Endothelial cell (in vitro differentiated cells): ENCODE results near the gene GLP1R. TPM values are rescaled to one million over a fixed set of nuclear protein-coding genes. Genes with fewer than 3 reads are reported as not detected.
A peak's percentile ranks its signal among the peaks of the same experiment; 100 is the strongest.

Experiments
- DNase-seq: peaks from one replicate; pipeline ENCODE4 v3.0.0; 2021; ENCODE audit warnings: low spot score
- H3K27ac Mint-ChIP-seq: one replicate; pipeline ENCODE4 v1.8.0; 2021; ENCODE audit warnings: mixed read lengths, inconsistent platforms; ENCODE audit not compliant: unreplicated experiment
- H3K27me3 Mint-ChIP-seq: one replicate; pipeline ENCODE4 v1.8.0; 2021; ENCODE audit warnings: mild to moderate bottlenecking, moderate library complexity, mixed read lengths, inconsistent platforms; ENCODE audit not compliant: unreplicated experiment
- H3K36me3 Mint-ChIP-seq: one replicate; pipeline ENCODE4 v1.8.0; 2021; ENCODE audit warnings: mild to moderate bottlenecking, low read depth, mixed read lengths, inconsistent platforms; ENCODE audit not compliant: unreplicated experiment
- H3K4me1 Mint-ChIP-seq: one replicate; pipeline ENCODE4 v1.8.0; 2021; ENCODE audit warnings: mild to moderate bottlenecking, mixed read lengths, inconsistent platforms; ENCODE audit not compliant: unreplicated experiment
- H3K4me3 Mint-ChIP-seq: one replicate; pipeline ENCODE4 v1.8.0; 2021; ENCODE audit warnings: mild to moderate bottlenecking, mixed read lengths, inconsistent platforms; ENCODE audit not compliant: unreplicated experiment
- H3K9me3 Mint-ChIP-seq: one replicate; pipeline ENCODE4 v1.8.0; 2021; ENCODE audit warnings: mixed read lengths, inconsistent platforms; ENCODE audit not compliant: unreplicated experiment
- total RNA-seq: library from RNA; stranded (reverse); fragmentation: NEBNext Ultra II Directional; extraction: Animal tissue kit (Norgen Biotek cat#: 25700); gene quantifications from one replicate; pipeline ENCODE4 v1.2.1, GENCODE V29; 2021; ENCODE audit not compliant: unreplicated experiment
- TF ChIP-seq, protein P1 (sequence below): fragments of 200-600 bp; sonication (generic); IDR thresholded peaks from one replicate; pipeline ENCODE4 v1.5.0; 2021; ENCODE audit warnings: antibody characterized with exemption; ENCODE audit not compliant: unreplicated experiment

The GLP1R gene
- total RNA-seq, 1 donor from 2014 or later = 42.5 TPM

GRCh38 chr6:39029156-39030011, 19.2 kb upstream of the GLP1R start:
- Mint-ChIP-seq H3K27me3 (peaks cover 5% of the 10 kb centered on the region), H3K4me1 (peaks cover 33% of the 10 kb centered on the region), H3K27ac (no peak overlapping the region), H3K4me3 (no peak overlapping the region), H3K36me3 (no peaks in the 10 kb centered on the region), H3K9me3 (no peaks in the 10 kb centered on the region)
- TF ChIP-seq, protein P1, sequence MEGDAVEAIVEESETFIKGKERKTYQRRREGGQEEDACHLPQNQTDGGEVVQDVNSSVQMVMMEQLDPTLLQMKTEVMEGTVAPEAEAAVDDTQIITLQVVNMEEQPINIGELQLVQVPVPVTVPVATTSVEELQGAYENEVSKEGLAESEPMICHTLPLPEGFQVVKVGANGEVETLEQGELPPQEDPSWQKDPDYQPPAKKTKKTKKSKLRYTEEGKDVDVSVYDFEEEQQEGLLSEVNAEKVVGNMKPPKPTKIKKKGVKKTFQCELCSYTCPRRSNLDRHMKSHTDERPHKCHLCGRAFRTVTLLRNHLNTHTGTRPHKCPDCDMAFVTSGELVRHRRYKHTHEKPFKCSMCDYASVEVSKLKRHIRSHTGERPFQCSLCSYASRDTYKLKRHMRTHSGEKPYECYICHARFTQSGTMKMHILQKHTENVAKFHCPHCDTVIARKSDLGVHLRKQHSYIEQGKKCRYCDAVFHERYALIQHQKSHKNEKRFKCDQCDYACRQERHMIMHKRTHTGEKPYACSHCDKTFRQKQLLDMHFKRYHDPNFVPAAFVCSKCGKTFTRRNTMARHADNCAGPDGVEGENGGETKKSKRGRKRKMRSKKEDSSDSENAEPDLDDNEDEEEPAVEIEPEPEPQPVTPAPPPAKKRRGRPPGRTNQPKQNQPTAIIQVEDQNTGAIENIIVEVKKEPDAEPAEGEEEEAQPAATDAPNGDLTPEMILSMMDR = peak; percentile 81
- DNase-seq = peak; percentile 72

- peaks cover 39% of the 10 kb centered on the region for H3K4me1 Mint-ChIP-seq
- peak overlapping the region; percentile 31 for H3K27ac Mint-ChIP-seq
- H3K9me3 Mint-ChIP-seq = no peaks in the 10 kb centered on the region
- H3K27me3 Mint-ChIP-seq = peaks cover 6% of the 10 kb centered on the region
- peaks cover 4% of the 10 kb centered on the region for H3K36me3 Mint-ChIP-seq
- TF ChIP-seq, protein P1 = no peak
- no peak overlapping the region for H3K4me3 Mint-ChIP-seq
- no peak for DNase-seq
Observed at GRCh38 chr6:39035681-39036080, 12.9 kb upstream of the GLP1R start.

DNA sequence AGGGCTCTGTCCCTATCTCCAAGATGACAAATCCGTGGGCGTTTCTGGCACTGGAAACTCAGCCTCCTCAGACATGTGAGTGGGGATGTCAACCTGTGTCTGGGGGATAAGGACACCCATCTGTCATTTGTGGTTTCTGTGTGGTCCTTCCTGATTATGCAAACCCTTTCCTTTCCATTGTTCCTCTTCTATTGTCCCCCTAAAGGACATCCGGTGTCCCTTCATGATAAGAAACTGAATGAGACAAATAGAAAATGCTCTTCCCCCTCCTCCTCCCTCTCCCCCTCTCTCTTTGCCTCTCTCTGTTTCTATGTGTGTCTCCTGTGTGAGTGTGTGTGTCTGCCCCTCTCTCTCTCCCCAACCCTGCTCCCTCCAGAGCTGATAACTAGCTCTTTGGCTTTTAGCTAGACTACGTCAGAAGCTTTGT, 11.5 kb upstream of the GLP1R start:
- H3K9me3 Mint-ChIP-seq = no peaks in the 10 kb centered on the region
- peak overlapping the region; percentile 92 for H3K27ac Mint-ChIP-seq
- H3K4me3 Mint-ChIP-seq = no peak overlapping the region
- TF ChIP-seq, protein P1 = no peak
- H3K27me3 Mint-ChIP-seq = peaks cover 8% of the 10 kb centered on the region
- peaks cover 5% of the 10 kb centered on the region for H3K36me3 Mint-ChIP-seq
- peaks cover 39% of the 10 kb centered on the region for H3K4me1 Mint-ChIP-seq
- DNase-seq = no peak

DNA sequence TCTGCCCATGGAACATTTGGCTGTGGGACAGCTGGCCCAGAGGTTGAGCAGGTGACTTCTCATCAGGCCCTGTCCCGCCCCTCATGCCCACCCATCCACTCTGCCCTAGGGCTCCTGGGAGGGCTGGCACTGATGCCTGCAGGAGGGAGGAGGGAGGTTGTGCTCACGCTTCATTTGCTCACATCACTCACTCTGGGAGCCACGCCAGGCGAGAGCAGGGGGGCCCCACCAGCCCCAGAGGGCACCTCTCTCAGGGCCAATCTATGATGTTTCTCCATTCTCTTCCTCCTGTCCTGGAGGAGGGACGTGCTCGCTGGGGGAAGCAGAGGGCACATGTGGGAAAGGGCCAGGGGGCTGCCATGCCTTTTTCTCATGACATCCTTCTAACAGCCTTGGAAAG, 10.9 kb upstream of the GLP1R start:
- H3K27me3 Mint-ChIP-seq = peaks cover 6% of the 10 kb centered on the region
- H3K4me1 Mint-ChIP-seq = peaks cover 39% of the 10 kb centered on the region
- TF ChIP-seq, protein P1 = no peak
- H3K27ac Mint-ChIP-seq = peak overlapping the region; percentile 92
- peaks cover 5% of the 10 kb centered on the region for H3K36me3 Mint-ChIP-seq
- H3K4me3 Mint-ChIP-seq = no peak overlapping the region
- DNase-seq = no peak
- H3K9me3 Mint-ChIP-seq = no peaks in the 10 kb centered on the region

GRCh38 chr6:39040080-39040673, 8.4 kb upstream of the GLP1R start:
- Mint-ChIP-seq H3K36me3 (peaks cover 5% of the 10 kb centered on the region), H3K4me3 (no peak overlapping the region), H3K27ac (no peak overlapping the region), H3K9me3 (no peaks in the 10 kb centered on the region), H3K27me3 (peaks cover 10% of the 10 kb centered on the region), H3K4me1 (peaks cover 40% of the 10 kb centered on the region)
- TF ChIP-seq, protein P1 = no peak
- DNase-seq = no peak
